HEK293 (cell line): Measurements from ENCODE around the gene CARS1.

Experiments used
- CTCF ChIP-seq: fragments of 450-650 bp; formaldehyde crosslinking; IDR thresholded peaks from 2 replicates; pipeline ENCODE4 v1.5.1; 2016; ENCODE audit warnings: missing biosample characterization, missing genetic modification characterization
- GLI2 ChIP-seq: fragments of 450-650 bp; formaldehyde crosslinking; IDR thresholded peaks from 2 replicates; pipeline ENCODE4; 2017; ENCODE audit warnings: missing biosample characterization, missing genetic modification characterization, low read depth, borderline replicate concordance
- OVOL3 ChIP-seq: fragments of 450-650 bp; formaldehyde crosslinking; IDR thresholded peaks from 2 replicates; pipeline ENCODE4 v1.5.1; 2016; ENCODE audit warnings: missing biosample characterization, missing genetic modification characterization
- TCF7L2 ChIP-seq: IDR thresholded peaks from 2 replicates; pipeline ENCODE4 v1.6.1; 2011; ENCODE audit warnings: low read depth, mild to moderate bottlenecking, inconsistent platforms, low read length, moderate library complexity, borderline replicate concordance
- ZBTB7A ChIP-seq: fragments of 450-650 bp; formaldehyde crosslinking; IDR thresholded peaks from 2 replicates; pipeline ENCODE4 v1.5.1; 2016; ENCODE audit warnings: low read depth, missing biosample characterization, missing genetic modification characterization
- ZNF169 ChIP-seq: fragments of 450-650 bp; formaldehyde crosslinking; IDR thresholded peaks from 2 replicates; pipeline ENCODE4 v1.5.1; 2016; ENCODE audit warnings: missing biosample characterization, missing genetic modification characterization
- ZNF24 ChIP-seq: fragments of 450-650 bp; formaldehyde crosslinking; IDR thresholded peaks from 2 replicates; pipeline ENCODE4 v1.5.1; 2016; ENCODE audit warnings: missing biosample characterization, missing genetic modification characterization
- ZNF324 ChIP-seq: fragments of 450-650 bp; formaldehyde crosslinking; IDR thresholded peaks from 2 replicates; pipeline ENCODE4 v1.5.1; 2016; ENCODE audit warnings: missing biosample characterization, missing genetic modification characterization
- ZNF350 ChIP-seq: fragments of 450-650 bp; formaldehyde crosslinking; IDR thresholded peaks from 2 replicates; pipeline ENCODE4 v1.5.0; 2017; ENCODE audit warnings: missing biosample characterization, mild to moderate bottlenecking, missing genetic modification characterization
- ZNF416 ChIP-seq: fragments of 450-650 bp; formaldehyde crosslinking; IDR thresholded peaks from 2 replicates; pipeline ENCODE4 v1.5.1; 2016; ENCODE audit warnings: missing biosample characterization, missing genetic modification characterization
- ZNF423 ChIP-seq: fragments of 450-650 bp; formaldehyde crosslinking; IDR thresholded peaks from 2 replicates; pipeline ENCODE4 v1.5.1; 2016; ENCODE audit warnings: missing biosample characterization, missing genetic modification characterization
- ZNF596 ChIP-seq: fragments of 450-650 bp; IDR thresholded peaks from 2 replicates; pipeline ENCODE4 v1.5.0; 2018; ENCODE audit warnings: missing biosample characterization, mild to moderate bottlenecking, missing genetic modification characterization, moderate library complexity
- ZNF776 ChIP-seq: fragments of 450-650 bp; formaldehyde crosslinking; IDR thresholded peaks from 2 replicates; pipeline ENCODE4 v1.5.0; 2017; ENCODE audit warnings: missing biosample characterization, missing genetic modification characterization, borderline replicate concordance

- TF ChIP-seq ZNF423 (no peak), CTCF (tag by site-specific recombination) (no peak), ZBTB7A (tag by site-specific recombination) (no peak), ZNF776 (tag by site-specific recombination) (no peak), ZNF324 (tag by site-specific recombination) (no peak), ZNF169 (tag by site-specific recombination) (no peak), TCF7L2 (no peak), GLI2 (tag by site-specific recombination) (no peak), ZNF24 (tag by site-specific recombination) (no peak), OVOL3 (tag by site-specific recombination) (no peak), ZNF596 (tag by site-specific recombination) (no peak), ZNF350 (tag by site-specific recombination) (no peak), ZNF416 (no peak)
Observed at GRCh38 chr11:3055891-3056290, 1.3 kb downstream of the CARS1 start.
